COLO668 (cell line): ENCODE results near the gene TMEM129.

ENCODE experiments used
- DNase-seq: peaks from one replicate; lab custom pipeline; 2025; ENCODE audit not compliant: unreplicated experiment; lab: John Stamatoyannopoulos, UW

TMEM129 gene

DNA sequence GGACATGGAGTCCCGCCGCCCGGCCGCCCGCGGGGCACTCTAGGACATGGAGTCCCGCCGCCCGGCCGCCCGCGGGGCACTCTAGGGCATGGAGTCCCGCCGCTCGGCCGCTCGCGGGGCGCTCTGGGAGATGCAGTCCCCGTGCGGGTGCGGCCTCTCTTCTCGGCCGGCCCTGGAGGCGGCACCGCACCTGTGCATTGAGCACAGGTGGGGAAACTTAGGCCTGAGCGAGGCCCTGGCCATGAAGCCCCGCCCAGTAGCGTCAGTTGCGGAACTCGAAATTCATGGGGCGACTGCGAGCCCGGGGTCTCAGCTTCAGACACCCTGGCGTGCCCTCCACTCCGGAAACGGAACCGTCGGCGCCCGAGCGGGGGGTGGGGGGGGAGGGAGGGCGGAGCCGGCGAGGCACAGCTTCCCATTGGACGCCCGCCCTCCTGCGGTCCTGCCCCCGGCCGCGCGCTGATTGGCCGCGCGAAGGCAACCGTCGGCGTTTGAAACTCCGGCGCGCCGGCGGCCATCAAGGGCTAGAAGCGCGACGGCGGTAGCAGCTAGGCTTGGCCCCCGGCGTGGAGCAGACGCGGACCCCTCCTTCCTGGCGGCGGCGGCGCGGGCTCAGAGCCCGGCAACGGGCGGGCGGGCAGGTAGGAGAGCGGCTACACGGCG is at the start of gene TMEM129, which contains the start of gene TACC3:
TSS of gene TMEM129 (minus strand) at position 321 of the 663 bp plus-strand sequence. CDS start 486 bp downstream, outside the sequence.
TSS of gene TACC3 (plus strand) at position 519 of the 663 bp plus-strand sequence. CDS start 1,901 bp downstream, outside the sequence.
- DNase-seq = peak; percentile 99

GRCh38 chr4:1770791-1771231 is 49.7 kb upstream of the TMEM129 start:
- DNase-seq = no peak

DNA sequence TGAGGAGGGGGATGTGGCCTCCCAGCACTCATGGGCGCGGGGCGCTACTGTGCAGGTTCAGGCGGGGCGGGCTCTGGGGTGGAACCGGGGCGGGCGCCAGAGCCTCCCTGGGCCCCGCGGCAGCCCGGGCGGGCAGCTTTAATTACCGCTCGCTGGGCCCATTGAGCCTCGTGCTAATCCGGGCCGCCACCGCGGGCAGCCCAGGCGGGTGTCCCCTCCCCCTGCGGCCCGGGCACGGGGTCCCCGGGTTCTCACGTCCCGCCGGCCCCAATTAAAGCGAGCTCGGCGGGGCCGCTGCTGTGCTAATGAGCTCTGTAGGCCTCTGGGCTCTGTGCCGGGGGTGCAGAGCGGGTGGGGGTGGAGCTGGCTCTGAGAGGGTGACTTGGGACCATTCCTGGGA is 49.1 kb upstream of the TMEM129 start:
- no peak for DNase-seq

- DNase-seq = no peak
These were observed 48.6 kb upstream of the TMEM129 start for GRCh38 chr4:1769692-1770091.

- no peak for DNase-seq
These were observed 47.4 kb upstream of the TMEM129 start for GRCh38 chr4:1768367-1769034.

DNA sequence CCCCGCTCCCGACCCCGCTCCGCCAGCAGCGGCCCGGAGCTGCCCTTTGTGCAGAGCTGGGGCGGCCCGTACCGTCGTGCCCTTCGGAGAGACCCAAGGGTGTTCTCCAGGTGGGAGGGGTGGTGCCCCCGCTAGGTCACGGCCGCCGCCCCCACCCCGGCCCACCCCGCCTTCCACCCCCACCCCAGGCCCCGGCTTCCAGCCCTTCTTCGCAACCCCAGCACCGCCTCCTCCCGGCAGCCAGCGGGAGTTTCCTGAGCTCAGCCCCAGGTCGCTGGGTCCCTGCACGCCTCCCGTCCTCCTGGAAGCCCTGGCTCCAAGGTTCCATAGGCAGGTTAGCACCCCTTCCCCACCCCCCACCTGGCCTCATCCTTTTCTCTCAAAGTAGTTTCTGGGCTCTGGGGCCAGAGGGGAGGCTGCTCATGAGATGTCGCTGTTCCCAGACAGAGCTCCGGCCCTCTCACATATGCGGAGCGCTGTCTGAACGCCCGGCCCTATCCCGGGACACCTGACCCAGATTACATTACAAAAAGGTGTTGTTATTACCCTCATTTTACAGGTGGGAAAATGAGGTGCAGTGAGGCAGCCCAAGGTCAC is 46.7 kb upstream of the TMEM129 start:
- DNase-seq = peak; percentile 23

DNA sequence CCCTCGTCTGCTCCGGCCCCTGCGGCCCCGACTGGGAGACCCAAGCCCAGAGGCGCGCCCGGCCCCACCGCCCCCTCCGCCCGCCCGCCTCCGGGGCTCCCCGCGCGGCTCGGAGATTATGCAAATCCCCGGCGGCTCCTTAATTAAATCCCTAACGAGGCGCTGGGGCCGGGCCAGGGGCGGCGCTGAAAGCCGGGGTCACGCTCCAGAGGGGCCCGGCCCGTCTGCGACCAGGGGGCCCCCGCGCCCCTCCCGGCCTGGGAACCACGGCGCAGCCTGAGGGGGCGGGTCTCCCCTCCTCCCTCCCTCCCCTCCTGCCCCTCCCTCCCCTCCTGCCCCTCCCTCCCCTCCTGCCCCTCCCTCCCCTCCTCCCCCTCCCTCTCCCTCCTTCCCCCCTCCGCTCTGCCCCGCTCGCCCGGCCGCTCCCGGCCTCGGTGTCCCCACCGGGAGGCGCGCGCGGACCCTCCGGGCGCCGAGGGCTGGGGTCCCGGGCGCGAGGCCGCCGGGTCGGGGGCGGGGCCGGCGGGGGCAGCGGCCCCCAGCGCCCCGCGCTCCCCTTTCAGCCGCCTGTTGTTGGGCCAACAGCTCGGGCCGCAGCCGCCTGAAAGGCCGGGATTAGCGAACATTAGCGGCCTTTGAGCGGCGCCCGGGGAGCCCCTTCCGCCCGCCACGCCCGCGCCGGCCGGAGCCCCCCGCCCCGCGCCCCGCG is 46.1 kb upstream of the TMEM129 start:
- DNase-seq = no peak

GRCh38 chr4:1766106-1767060 is 45.3 kb upstream of the TMEM129 start:
- peak; percentile 24 for DNase-seq

DNA sequence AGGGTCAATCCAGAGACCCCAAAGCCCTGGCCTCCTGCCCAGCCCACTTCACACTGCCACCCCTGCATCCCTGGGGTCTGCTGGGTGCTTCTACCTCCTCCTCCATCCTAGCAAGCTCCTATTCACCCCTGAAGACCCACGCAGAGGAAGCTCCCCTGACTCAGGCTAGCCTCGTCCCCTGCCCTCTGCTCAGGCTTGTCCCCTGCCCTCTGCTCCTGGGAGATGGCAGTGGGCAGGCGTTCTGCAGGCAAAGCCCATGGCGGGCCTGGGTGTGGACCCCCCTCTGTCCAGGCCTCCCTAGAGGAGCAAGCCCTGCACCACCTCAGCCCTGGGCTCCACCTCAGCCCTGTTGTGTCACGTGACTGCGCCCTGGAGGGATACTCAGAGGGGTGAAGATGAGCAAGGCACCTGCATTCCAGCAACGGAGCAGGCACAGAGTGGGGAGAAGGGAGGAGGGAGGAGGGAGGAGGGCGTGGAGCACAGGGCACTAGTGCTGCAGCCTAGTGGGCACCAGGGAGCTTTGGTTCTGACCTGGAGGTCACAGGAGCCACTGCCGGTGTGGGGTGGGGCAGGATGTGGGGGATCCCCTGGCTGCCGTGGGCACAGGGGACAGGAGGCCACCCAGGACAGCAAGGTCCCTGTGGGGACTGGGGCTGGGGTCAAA is 44.4 kb upstream of the TMEM129 start:
- DNase-seq = no peak

DNA sequence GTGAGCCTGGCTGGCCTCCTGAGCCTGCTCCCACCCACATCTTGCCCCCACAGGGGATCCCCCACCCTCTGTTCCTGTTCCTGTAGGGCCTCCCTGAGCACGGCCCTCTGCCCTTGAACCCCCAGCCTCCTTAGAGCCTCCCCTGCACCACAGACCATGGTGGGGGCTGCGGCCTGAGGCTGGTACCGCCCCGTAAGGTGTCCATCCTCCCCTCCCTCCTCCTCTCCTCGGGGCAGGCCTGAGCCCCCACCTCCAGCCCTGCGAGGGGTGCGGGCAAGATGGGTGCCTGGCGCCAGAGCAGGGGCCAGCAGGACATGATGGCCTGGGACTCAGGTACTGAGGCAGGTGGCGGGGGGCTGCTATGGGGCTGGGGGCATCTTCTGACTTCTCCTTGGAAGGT is 43.5 kb upstream of the TMEM129 start:
- DNase-seq = no peak

GRCh38 chr4:1763550-1764080 is 42.5 kb upstream of the TMEM129 start:
- no peak for DNase-seq

- no peak for DNase-seq
These were observed 42.0 kb upstream of the TMEM129 start for GRCh38 chr4:1763070-1763549.

GRCh38 chr4:1762264-1763010 is 41.3 kb upstream of the TMEM129 start:
- DNase-seq = no peak

GRCh38 chr4:1761130-1761689 is 40.1 kb upstream of the TMEM129 start:
- DNase-seq = no peak

DNA sequence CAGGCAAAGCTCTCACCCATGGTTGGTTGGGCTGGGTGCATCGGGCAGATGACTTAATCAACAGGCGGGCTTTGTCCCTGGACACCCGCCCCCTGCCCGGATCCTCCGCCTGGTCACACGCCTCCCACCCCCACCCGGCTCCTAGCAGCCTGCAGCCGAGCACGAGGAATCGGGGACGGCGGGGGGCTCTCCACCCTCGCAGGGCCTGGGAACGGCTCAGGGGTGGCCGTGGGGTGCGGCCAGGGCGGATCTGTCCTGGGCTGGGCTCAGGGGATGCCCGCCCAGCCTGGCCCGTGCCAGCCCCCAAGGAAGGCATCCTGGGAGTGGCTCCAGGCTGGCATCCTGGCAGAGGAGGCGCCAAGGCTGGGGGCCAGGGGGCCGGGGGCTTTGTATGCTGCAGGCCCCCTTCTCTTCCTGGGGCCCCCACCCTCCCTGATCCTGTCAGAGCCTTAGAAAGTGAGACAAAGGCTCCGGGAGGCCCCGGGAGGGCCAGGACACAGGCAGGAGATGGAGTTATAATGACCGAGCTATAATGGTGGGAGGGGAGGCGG is 39.5 kb upstream of the TMEM129 start:
- DNase-seq = no peak

DNA sequence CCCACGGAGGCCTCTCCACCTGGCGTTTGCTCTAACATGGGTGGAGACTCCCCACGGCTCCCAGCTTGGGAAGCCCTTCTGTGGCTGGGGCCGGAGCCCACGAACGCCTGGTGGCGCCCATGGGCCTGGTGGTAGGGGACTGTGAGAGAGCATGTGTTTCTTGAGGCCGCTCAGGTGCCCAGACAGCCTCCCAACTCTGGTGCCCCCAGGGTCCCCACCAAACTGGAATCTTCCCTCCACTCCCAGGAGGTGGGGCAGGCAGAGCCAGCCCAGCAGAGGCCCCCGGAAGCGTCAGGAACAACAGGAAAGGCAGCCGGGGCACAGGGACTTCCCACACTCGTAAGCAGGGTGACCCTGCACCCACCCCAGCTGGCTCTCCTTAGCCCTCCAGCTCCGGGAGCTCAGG is 38.7 kb upstream of the TMEM129 start:
- no peak for DNase-seq

DNA sequence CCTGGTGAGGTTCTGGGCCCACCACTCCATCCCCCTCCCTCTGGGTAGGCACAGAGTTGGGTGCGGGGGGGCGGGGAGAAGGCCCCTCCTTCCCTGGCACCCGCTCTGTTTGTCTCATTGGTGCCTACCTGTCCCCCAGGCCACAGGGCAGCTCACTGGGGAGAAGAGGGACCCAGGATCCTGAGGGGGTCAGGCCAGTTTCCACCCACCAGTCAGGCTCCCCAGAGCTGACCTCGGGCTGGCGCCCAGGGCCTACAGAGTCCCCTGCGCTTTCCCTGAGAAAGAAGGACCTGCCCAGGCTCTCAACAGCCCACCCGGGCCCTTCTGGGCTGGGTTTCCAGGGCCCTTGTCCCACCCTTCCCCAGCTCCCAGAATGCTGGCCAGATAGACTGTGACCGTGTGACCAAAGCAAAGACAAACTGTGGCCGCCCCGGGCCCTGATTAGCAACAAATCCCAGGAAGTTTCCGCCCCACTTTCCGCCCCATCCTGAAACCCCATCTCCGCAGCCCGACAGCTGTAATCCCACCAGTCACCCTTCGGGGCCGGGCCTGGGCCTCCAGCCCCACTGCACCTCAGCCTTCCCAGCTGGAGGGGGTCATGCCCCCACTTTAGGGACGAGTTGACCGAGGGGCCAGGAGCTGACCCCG is 38.2 kb upstream of the TMEM129 start:
- no peak for DNase-seq
